ENCODE measurements around the gene SPTBN1.

The SPTBN1 gene

GRCh38 chr2:54434711-54435110 is 21.4 kb upstream of the SPTBN1 start:
- DNase-seq: no peak

- DNase-seq: no peak
Measured at GRCh38 chr2:54435325-54436226, 20.6 kb upstream of the SPTBN1 start.

- no peak for DNase-seq
Measured at GRCh38 chr2:54437588-54437987, 18.5 kb upstream of the SPTBN1 start.

- DNase-seq: no peak
Measured at GRCh38 chr2:54438271-54438670, 17.9 kb upstream of the SPTBN1 start.

- DNase-seq: no peak
Measured at GRCh38 chr2:54439582-54439981, 16.5 kb upstream of the SPTBN1 start.

- no peak for DNase-seq
Measured at GRCh38 chr2:54440050-54440449, 16.1 kb upstream of the SPTBN1 start.

GRCh38 chr2:54444503-54444902 is 11.6 kb upstream of the SPTBN1 start:
- DNase-seq: no peak

- no peak for DNase-seq
Measured at GRCh38 chr2:54446122-54446521, 10.0 kb upstream of the SPTBN1 start.

- no peak for DNase-seq
Measured at GRCh38 chr2:54446625-54447024, 9.5 kb upstream of the SPTBN1 start.

GRCh38 chr2:54454548-54455130 is 1.5 kb upstream of the SPTBN1 start:
- DNase-seq: no peak

- no peak for DNase-seq
Measured at GRCh38 chr2:54455131-54455562, 980 bp upstream of the SPTBN1 start.

- DNase-seq: no peak
Measured at GRCh38 chr2:54456362-54456611, 160 bp downstream of the SPTBN1 start.

GRCh38 chr2:54456612-54457322 is 640 bp downstream of the SPTBN1 start:
- no peak for DNase-seq

- no peak for DNase-seq
Measured at GRCh38 chr2:54457323-54458023, 1.3 kb downstream of the SPTBN1 start.

- DNase-seq: no peak
Measured at GRCh38 chr2:54459037-54459441, 2.9 kb downstream of the SPTBN1 start.

GRCh38 chr2:54461261-54461660 is 5.1 kb downstream of the SPTBN1 start:
- DNase-seq: no peak

GRCh38 chr2:54464341-54464740 is 8.2 kb downstream of the SPTBN1 start:
- DNase-seq: no peak

- no peak for DNase-seq
Measured at GRCh38 chr2:54465143-54465542, 9.0 kb downstream of the SPTBN1 start.

- no peak for DNase-seq
Measured at GRCh38 chr2:54466870-54467269, 10.7 kb downstream of the SPTBN1 start.

GRCh38 chr2:54468673-54469072 is 12.5 kb downstream of the SPTBN1 start:
- DNase-seq: no peak

GRCh38 chr2:54469484-54470053 is 13.4 kb downstream of the SPTBN1 start:
- DNase-seq: no peak

GRCh38 chr2:54470266-54470938 is 14.3 kb downstream of the SPTBN1 start:
- DNase-seq: no peak
